Activated naive CD4-positive, alpha-beta T cell treated with anti-CD3 and anti-CD28 coated beads, Interleukin-2, amount 50 U/mL, for 72 hours (primary cell): ENCODE results near the gene CD101. TPM values are rescaled to one million over a fixed set of nuclear protein-coding genes. Genes with fewer than 3 reads are reported as not detected.

Source experiments
- ATAC-seq, 2 donors: fragments of 150-1000 bp; cut with Tn5 transposase; 2 replicates each; pipeline ENCODE4 v1.10.0; 2021; ENCODE audit warnings: mild to moderate bottlenecking in 2 of 2, moderate library complexity in 2 of 2
- DNase-seq, 2 donors: peaks; one replicate each; pipeline ENCODE4 v3.0.0; 2021 to 2022; ENCODE audit warnings: low spot score in 2 of 2
- H3K27ac Mint-ChIP-seq, 2 donors: one replicate each; pipeline ENCODE4 v1.8.0; 2022; ENCODE audit warnings: mild to moderate bottlenecking in 2 of 2, mixed read lengths in 2 of 2
- H3K36me3 Mint-ChIP-seq, 2 donors: one replicate each; pipeline ENCODE4 v1.8.0; 2022; ENCODE audit warnings: mixed read lengths in 2 of 2
- H3K9me3 Mint-ChIP-seq, 2 donors: one replicate each; pipeline ENCODE4 v1.8.0; 2022; ENCODE audit warnings: mixed read lengths in 2 of 2
- total RNA-seq, 2 donors: library from RNA; stranded (reverse); gene quantifications; one replicate each; pipeline ENCODE4 v1.2.3, GENCODE V29; 2022

CD101 gene
- total RNA-seq, 2 donors from 2014 or later, result 0.09 to 1.3 TPM

- Mint-ChIP-seq H3K27ac (no peak overlapping the region), H3K36me3 (peaks cover 6 to 7% of the 10 kb centered on the region in 2 donors), H3K9me3 (peaks cover 4 to 12% of the 10 kb centered on the region in 2 donors)
- ATAC-seq (no peak), DNase-seq (no peak)
These were observed 2.0 kb upstream of the CD101 start for GRCh38 chr1:116999596-116999995.

- H3K27ac Mint-ChIP-seq, result no peak overlapping the region
- H3K36me3 Mint-ChIP-seq, result peaks cover 6 to 7% of the 10 kb centered on the region in 2 donors
- peaks cover 4 to 11% of the 10 kb centered on the region in 2 donors for H3K9me3 Mint-ChIP-seq
- ATAC-seq (no peak), DNase-seq (no peak)
These were observed 1.4 kb upstream of the CD101 start for GRCh38 chr1:117000142-117000541.

- peaks cover 4 to 13% of the 10 kb centered on the region in 2 donors for H3K9me3 Mint-ChIP-seq
- no peak for DNase-seq
These were observed 1.8 kb downstream of the CD101 start for GRCh38 chr1:117003223-117003875.

GRCh38 chr1:117007719-117008013 is 6.1 kb downstream of the CD101 start:
- H3K36me3 Mint-ChIP-seq, result no peaks in the 10 kb centered on the region
- ATAC-seq, result peak in 1 of 2 donors; percentile 75
- peaks cover 0 to 14% of the 10 kb centered on the region in 2 donors for H3K9me3 Mint-ChIP-seq
- no peak for DNase-seq
- peak overlapping the region; percentile 33 to 56 for H3K27ac Mint-ChIP-seq

More at GRCh38 chr1:117003223-117003875, 1.8 kb downstream of the CD101 start:
- H3K36me3 Mint-ChIP-seq, result peaks cover 6 to 7% of the 10 kb centered on the region in 2 donors
- no peak overlapping the region for H3K27ac Mint-ChIP-seq
- no peak for ATAC-seq

GRCh38 chr1:117008656-117009055 is 7.1 kb downstream of the CD101 start:
- Mint-ChIP-seq H3K9me3 (peaks cover 0 to 14% of the 10 kb centered on the region in 2 donors), H3K27ac (peak overlapping the region in 1 of 2 donors; percentile 50), H3K36me3 (no peaks in the 10 kb centered on the region)
- DNase-seq, result no peak
- peak in 1 of 2 donors; percentile 39 for ATAC-seq

GRCh38 chr1:117009132-117009531 is 7.6 kb downstream of the CD101 start:
- H3K27ac Mint-ChIP-seq, result no peak overlapping the region
- H3K9me3 Mint-ChIP-seq, result peaks cover 0 to 14% of the 10 kb centered on the region in 2 donors
- DNase-seq (no peak), ATAC-seq (peak in 1 of 2 donors; percentile 57)
- no peaks in the 10 kb centered on the region for H3K36me3 Mint-ChIP-seq

GRCh38 chr1:117010310-117010969 is 8.9 kb downstream of the CD101 start:
- ATAC-seq (no peak), DNase-seq (no peak)
- Mint-ChIP-seq H3K27ac (no peak overlapping the region), H3K36me3 (no peaks in the 10 kb centered on the region), H3K9me3 (peaks cover 0 to 14% of the 10 kb centered on the region in 2 donors)

DNA sequence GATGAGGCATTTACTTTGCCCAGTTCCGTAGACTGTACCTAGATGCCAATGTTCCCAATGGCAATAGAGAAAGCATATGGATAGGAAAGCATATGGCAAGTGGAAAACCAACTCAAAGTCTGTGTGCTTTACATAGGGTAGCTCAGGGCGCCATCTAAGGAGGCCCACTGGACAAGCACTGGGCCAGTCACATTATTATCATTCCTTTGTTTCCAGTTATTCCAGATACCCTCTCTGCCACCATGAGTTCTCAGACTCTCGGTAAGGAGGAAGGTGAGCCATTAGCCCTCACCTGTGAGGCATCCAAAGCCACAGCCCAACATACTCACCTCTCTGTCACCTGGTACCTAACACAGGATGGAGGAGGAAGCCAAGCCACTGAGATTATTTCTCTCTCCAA is 9.8 kb downstream of the CD101 start:
- ATAC-seq, result no peak
- Mint-ChIP-seq H3K9me3 (peaks cover 0 to 10% of the 10 kb centered on the region in 2 donors), H3K36me3 (no peaks in the 10 kb centered on the region), H3K27ac (no peak overlapping the region)
- no peak for DNase-seq

DNA sequence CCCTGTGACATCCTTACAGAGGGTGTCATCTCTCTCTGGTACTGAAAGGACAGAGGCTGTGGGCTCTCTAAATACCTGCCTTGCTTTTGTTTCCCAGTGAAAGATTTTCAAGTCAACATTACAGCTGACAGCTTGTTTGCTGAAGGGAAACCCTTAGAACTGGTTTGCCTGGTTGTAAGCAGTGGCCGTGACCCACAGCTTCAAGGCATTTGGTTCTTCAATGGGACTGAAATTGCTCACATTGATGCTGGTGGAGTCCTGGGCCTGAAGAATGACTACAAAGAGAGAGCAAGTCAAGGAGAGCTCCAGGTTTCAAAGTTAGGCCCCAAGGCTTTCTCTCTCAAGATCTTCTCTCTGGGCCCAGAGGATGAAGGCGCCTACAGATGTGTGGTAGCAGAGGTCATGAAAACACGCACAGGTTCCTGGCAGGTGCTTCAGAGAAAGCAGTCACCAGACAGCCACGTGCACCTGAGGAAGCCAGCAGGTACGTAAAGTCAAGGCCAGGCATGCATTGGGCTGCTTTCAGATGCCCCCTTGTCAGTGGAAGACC is 11.8 kb downstream of the CD101 start:
- Mint-ChIP-seq H3K36me3 (no peaks in the 10 kb centered on the region), H3K9me3 (peaks cover 0 to 6% of the 10 kb centered on the region in 2 donors), H3K27ac (peak overlapping the region in 1 of 2 donors; percentile 60)
- DNase-seq (no peak), ATAC-seq (peak in 1 of 2 donors; percentile 48)

DNA sequence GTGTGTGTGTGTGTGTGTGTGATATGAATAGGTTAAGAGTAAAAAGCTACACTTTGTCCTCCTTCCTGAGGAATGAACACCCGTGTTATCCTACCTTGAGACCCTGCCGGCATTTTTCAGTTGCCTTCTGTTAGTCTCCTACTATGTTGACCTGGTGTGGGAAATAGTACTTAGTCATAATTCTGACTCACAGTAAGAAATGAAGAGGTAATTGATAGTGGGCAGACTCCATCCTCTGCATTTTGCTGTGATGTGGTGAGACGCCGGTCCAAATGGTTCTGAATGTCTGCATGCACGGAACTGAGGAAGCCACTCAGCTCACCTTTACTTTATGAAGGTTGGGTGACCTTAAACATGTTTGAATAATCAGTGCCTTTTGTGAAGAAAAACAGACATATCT is 12.6 kb downstream of the CD101 start:
- DNase-seq, result no peak
- ATAC-seq, result peak; percentile 70 to 75
- peaks cover 0 to 6% of the 10 kb centered on the region in 2 donors for H3K9me3 Mint-ChIP-seq
- H3K27ac Mint-ChIP-seq, result peak overlapping the region in 1 of 2 donors; percentile 79
- H3K36me3 Mint-ChIP-seq, result no peaks in the 10 kb centered on the region

DNA sequence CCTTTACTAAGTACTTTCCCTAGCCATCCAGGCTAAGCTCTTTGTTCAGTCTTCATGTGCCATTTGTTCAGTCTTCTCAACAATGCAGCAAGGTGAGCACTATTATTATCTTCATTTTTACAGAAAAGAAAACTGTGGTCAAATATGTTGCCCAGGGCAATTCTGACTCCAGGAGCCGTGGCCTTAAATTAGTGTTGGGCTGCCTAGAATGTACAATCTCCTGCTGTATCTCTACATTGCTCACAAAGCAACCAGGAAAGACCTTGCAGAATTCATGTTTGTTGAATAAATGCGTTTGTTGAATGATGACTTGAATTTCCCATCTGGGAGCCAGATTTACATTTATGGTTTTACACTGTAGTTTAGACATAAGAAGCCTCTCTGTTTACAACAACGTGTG is 14.2 kb downstream of the CD101 start:
- Mint-ChIP-seq H3K9me3 (peaks cover 0 to 5% of the 10 kb centered on the region in 2 donors), H3K36me3 (no peaks in the 10 kb centered on the region), H3K27ac (peak overlapping the region in 1 of 2 donors; percentile 70)
- no peak for ATAC-seq
- no peak for DNase-seq

- DNase-seq (no peak), ATAC-seq (no peak)
- Mint-ChIP-seq H3K9me3 (peaks cover 0 to 3% of the 10 kb centered on the region in 2 donors), H3K27ac (no peak overlapping the region), H3K36me3 (no peaks in the 10 kb centered on the region)
These were observed 15.5 kb downstream of the CD101 start for GRCh38 chr1:117017062-117017461.

DNA sequence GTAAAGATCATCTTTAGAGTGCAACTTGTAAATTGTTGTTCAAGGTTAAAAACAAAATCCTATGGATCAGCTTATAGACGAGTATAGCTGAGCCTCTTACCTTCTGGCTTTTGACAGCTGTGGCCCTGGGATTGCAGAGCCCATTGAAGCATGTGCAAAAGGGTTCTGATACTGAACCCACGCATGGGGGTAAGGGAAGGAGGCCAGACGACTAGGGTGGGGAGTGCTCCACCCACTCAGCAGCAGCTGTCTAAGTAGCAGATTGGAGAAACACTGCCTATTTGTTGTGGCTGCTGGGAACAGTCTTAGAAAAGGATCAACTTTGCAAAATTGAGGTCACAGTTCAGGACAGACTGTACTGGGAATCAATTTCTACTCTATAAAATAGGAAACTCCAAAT is 16.1 kb downstream of the CD101 start:
- H3K9me3 Mint-ChIP-seq, result peaks cover 0 to 3% of the 10 kb centered on the region in 2 donors
- no peak for ATAC-seq

GRCh38 chr1:117020526-117021156 is 19.1 kb downstream of the CD101 start:
- Mint-ChIP-seq H3K9me3 (peaks cover 0 to 3% of the 10 kb centered on the region in 2 donors), H3K36me3 (no peaks in the 10 kb centered on the region), H3K27ac (no peak overlapping the region)
- ATAC-seq (no peak), DNase-seq (no peak)

More for the DNA sequence above, 16.1 kb downstream of the CD101 start:
- no peak overlapping the region for H3K27ac Mint-ChIP-seq
- no peak for DNase-seq
- H3K36me3 Mint-ChIP-seq, result no peaks in the 10 kb centered on the region

DNA sequence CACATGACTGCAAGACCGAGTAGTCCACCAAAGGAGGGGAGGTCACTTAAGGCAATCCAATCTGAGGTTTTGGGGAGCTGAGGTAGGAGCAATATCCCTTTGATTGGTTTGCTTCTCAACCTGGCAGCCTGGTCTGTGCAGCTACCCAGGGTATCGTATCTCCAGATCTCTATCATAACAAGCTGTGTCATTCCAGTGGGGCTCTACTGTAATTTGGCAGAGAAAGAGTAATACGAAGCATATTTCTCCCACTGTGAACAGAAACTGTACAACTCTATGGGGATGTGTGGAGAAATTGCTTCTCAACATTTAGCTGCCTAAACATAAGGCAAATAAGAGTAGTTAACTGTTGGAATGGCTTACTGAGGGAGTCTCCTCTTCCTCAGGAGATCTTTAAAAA is 20.6 kb downstream of the CD101 start:
- DNase-seq (no peak), ATAC-seq (no peak)
- no peak overlapping the region for H3K27ac Mint-ChIP-seq
- peaks cover 0 to 3% of the 10 kb centered on the region in 2 donors for H3K9me3 Mint-ChIP-seq
- no peaks in the 10 kb centered on the region for H3K36me3 Mint-ChIP-seq

DNA sequence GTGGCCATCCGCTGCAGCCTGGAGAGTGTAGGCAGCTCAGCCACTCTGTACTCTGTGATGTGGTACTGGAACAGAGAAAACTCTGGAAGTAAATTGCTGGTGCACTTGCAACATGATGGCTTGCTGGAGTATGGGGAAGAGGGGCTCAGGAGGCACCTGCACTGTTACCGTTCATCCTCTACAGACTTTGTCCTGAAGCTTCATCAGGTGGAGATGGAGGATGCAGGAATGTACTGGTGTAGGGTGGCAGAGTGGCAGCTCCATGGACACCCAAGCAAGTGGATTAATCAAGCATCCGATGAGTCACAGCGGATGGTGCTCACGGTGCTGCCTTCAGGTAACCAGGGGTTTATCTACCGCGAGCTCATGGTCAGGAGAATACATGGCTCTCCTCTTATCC is 24.0 kb downstream of the CD101 start:
- no peak for DNase-seq
- Mint-ChIP-seq H3K36me3 (no peaks in the 10 kb centered on the region), H3K9me3 (no peaks in the 10 kb centered on the region), H3K27ac (no peak overlapping the region)
- ATAC-seq, result no peak

DNA sequence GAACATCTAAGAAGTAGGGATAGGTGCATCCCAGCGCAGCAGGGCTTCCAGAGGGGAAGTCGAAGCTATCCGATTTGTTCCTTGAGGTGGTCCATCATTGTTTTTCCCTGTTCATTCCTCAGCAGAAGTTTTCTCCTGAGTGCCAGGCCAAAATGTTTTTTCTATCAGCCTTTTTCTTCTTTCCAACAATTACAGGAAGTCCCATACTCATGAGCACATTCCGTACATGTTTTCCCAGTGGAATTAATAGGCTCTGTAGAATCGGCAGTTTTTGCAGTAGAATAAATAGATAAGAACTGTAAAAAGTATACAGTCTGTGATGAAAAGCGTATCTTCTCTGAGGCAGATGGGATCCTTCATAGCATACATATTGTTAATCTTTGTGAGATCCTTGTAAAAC is 24.8 kb downstream of the CD101 start:
- ATAC-seq (no peak), DNase-seq (no peak)
- Mint-ChIP-seq H3K36me3 (no peaks in the 10 kb centered on the region), H3K9me3 (no peaks in the 10 kb centered on the region), H3K27ac (no peak overlapping the region)
